Neural crest cell (in vitro differentiated cells): Measurements from ENCODE around the gene SLC6A6. TPM values are rescaled to one million over a fixed set of nuclear protein-coding genes. Genes with fewer than 3 reads are reported as not detected.

Experiments
- DNase-seq: peaks from one replicate; pipeline ENCODE4 v3.0.0; 2021; ENCODE audit warnings: low read depth, mixed read lengths, low spot score
- H3K27ac Mint-ChIP-seq: one replicate; pipeline ENCODE4 v1.8.0; 2021; ENCODE audit warnings: mild to moderate bottlenecking, mixed read lengths; ENCODE audit not compliant: unreplicated experiment
- H3K27me3 Mint-ChIP-seq: 2 replicates; pipeline ENCODE4 v1.8.0; 2021; ENCODE audit warnings: low read depth, mild to moderate bottlenecking, mixed read lengths
- H3K36me3 Mint-ChIP-seq: 2 replicates; pipeline ENCODE4 v1.8.0; 2021; ENCODE audit warnings: low read depth, mild to moderate bottlenecking, mixed read lengths
- H3K4me1 Mint-ChIP-seq: 2 replicates; pipeline ENCODE4 v1.8.0; 2021; ENCODE audit warnings: mixed read lengths
- H3K4me3 Mint-ChIP-seq: one replicate; pipeline ENCODE4 v1.8.0; 2021; ENCODE audit warnings: mild to moderate bottlenecking, mixed read lengths
- H3K9me3 Mint-ChIP-seq: 2 replicates; pipeline ENCODE4 v1.8.0; 2021; ENCODE audit warnings: mixed read lengths
- CTCF ChIP-seq: fragments of 200-600 bp; sonication (generic); conservative IDR thresholded peaks from 2 replicates; pipeline ENCODE4 v1.5.0; 2021; ENCODE audit warnings: antibody characterized with exemption, mild to moderate bottlenecking
- total RNA-seq: library from RNA; stranded (reverse); gene quantifications from 2 replicates; pipeline ENCODE4 v1.2.1, GENCODE V29; 2021

Gene SLC6A6
- total RNA-seq, 1 donor from 2014 or later, result 33.8 TPM

DNA sequence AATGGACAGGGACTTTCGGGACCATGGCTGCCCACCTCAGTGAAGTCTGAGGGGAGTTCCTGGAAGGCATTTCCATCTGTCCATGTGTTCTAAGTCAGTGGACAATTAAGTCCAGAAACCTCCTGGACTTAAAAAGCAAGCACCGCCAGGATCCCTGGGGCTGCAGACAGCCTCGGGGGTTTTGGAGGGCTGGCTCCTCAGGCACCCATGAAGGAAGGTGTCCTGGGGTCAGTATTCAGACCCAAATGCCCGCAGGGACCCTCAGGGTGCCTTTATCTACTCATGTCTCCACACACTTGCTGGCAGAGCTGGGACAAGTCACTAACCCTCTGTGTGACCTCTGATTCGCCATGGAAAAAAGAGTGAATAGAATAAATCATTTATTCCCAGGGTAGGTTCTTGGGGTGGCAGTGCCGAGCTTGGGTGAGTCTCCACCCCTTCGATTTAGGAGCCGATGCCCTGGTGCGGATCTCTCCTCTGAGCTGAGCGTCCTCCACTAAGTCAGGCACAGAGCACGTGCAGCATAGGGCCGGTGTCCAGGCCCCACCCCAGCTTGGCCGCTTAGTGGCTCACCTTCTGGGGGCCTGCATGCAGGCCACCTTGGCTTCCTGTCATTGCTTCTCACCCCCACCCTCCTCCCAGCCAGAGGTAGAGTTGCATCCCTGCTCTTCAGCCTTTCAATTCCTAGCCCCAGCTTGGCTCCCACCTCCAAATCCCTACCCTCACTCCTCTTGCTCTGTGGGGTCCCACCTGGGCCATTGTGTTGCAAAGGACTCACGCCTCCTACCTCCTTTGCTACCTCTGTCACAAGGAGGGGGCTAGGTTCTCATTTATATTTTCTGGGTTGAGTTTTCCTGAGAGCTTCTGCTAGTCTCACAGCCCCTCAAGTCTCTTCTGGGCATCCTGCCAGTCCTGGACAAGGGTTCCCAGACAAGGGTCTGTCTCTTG lies 19.9 kb downstream of the SLC6A6 start:
- H3K27me3 Mint-ChIP-seq, result no peaks in the 10 kb centered on the region
- DNase-seq, result no peak
- H3K4me1 Mint-ChIP-seq, result peaks cover 20% of the 10 kb centered on the region
- H3K36me3 Mint-ChIP-seq, result no peaks in the 10 kb centered on the region
- no peak for TF ChIP-seq CTCF
- no peak overlapping the region for H3K4me3 Mint-ChIP-seq
- no peak overlapping the region for H3K27ac Mint-ChIP-seq
- no peaks in the 10 kb centered on the region for H3K9me3 Mint-ChIP-seq

GRCh38 chr3:14423197-14423743 lies 20.9 kb downstream of the SLC6A6 start:
- no peak for DNase-seq
- Mint-ChIP-seq H3K4me1 (peaks cover 14% of the 10 kb centered on the region), H3K27ac (no peak overlapping the region), H3K4me3 (no peak overlapping the region), H3K36me3 (no peaks in the 10 kb centered on the region), H3K27me3 (no peaks in the 10 kb centered on the region), H3K9me3 (no peaks in the 10 kb centered on the region)
- no peak for TF ChIP-seq CTCF

- no peak for DNase-seq
- Mint-ChIP-seq H3K9me3 (no peaks in the 10 kb centered on the region), H3K4me1 (peaks cover 15% of the 10 kb centered on the region), H3K36me3 (no peaks in the 10 kb centered on the region), H3K27me3 (no peaks in the 10 kb centered on the region), H3K4me3 (no peak overlapping the region), H3K27ac (no peak overlapping the region)
- no peak for TF ChIP-seq CTCF
Measured at GRCh38 chr3:14423963-14424362, 21.6 kb downstream of the SLC6A6 start.

GRCh38 chr3:14424711-14425580 lies 22.5 kb downstream of the SLC6A6 start:
- Mint-ChIP-seq H3K4me1 (peaks cover 24% of the 10 kb centered on the region), H3K4me3 (no peak overlapping the region), H3K9me3 (no peaks in the 10 kb centered on the region), H3K36me3 (no peaks in the 10 kb centered on the region), H3K27me3 (no peaks in the 10 kb centered on the region), H3K27ac (no peak overlapping the region)
- DNase-seq, result no peak
- TF ChIP-seq CTCF, result no peak

DNA sequence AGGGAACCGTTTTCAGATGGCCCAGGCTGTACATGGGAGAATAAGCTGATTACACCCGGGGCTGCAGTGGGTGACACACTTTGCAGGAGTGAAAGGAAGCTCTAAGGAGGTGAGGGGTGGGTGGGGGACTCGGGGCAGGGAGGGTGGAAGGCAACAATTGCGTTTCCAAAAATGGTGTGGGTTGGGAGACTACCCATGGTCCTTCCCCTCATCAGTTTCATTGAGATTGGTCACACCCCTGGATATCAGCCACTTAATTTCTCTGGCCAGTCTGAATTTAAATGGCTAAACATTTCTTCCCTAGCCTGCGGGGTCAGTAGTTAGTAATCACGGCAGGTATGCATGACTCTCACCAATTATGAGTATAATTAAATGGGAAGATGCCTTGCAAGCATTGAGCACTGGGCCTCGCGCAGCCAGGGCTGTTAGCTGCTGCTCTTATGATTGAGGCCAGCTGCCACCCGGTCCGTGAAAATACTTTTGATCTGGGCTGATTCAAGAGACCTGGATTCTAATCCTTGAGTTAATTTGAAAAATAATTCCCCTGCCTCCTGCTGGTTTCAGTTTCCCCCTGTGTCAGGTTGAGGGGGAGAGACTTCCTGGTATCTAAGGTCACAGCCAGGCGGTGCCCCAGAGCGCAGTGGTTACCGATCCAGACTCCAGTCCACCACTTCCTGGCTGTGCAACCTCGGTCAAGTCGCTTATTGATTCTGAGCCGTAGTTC lies 23.3 kb downstream of the SLC6A6 start:
- Mint-ChIP-seq H3K9me3 (no peaks in the 10 kb centered on the region), H3K4me3 (no peak overlapping the region), H3K36me3 (no peaks in the 10 kb centered on the region), H3K27me3 (no peaks in the 10 kb centered on the region), H3K4me1 (peaks cover 29% of the 10 kb centered on the region), H3K27ac (no peak overlapping the region)
- TF ChIP-seq CTCF, result no peak
- DNase-seq, result no peak
